ENCODE measurements around the gene ERC1. TPM values are rescaled to one million over a fixed set of nuclear protein-coding genes. Genes with fewer than 3 reads are reported as not detected.

Gene ERC1
- total RNA-seq (2022; extraction: Qiagen RNA extraction): 11.2 to 15.7 TPM (median 13.6 TPM) in 5 replicates

GRCh38 chr12:990661-991349, at the start of gene ERC1:
Gene ERC1, plus strand, starts transcription at chr12:991223. Its CDS starts 36,681 bp downstream, at chr12:1027904.

GRCh38 chr12:949453-950191, 41.4 kb upstream of the ERC1 start, which contains the start of gene RAD52:
Gene RAD52, minus strand, starts transcription at chr12:949694. Its CDS starts 16,636 bp downstream, at chr12:933058.

Other genes with a start within 250 kb of the ERC1 start
- gene WNK1, start 238.6 kb upstream of the ERC1 start, total RNA-seq (2022; extraction: Qiagen RNA extraction): 76.0 to 95.1 TPM (median 93.1 TPM) in 5 replicates
- 8.8 to 13.0 TPM (median 11.2 TPM) in 5 replicates for gene RAD52, start 41.5 kb upstream of the ERC1 start, total RNA-seq (2022; extraction: Qiagen RNA extraction)

Measured in A549 treated with Mapracorat at 1 μM for 4 hours (cell line).